BLaER1 treated with 17β-estradiol and CSF1 and Interleukin-3, amounts not matched to agents 10 nM and 100 nM (cell line): ENCODE data around the gene SUFU.
"Not testable (repeated sequence)": the region's sequence is repeated elsewhere in the genome, so short reads cannot be mapped to it uniquely, and the experiment has no call there.

Source experiments
- H3K27ac ChIP-seq, 11 experiments: shearing (Covaris generic); formaldehyde crosslinking; 2 replicates each; pipeline ENCODE4 v1.8.1; 2022
- H3K27me3 ChIP-seq, 11 experiments: shearing (Covaris generic); formaldehyde crosslinking; 2 replicates each; pipeline ENCODE4 v1.8.1; 2022
- H3K36me3 ChIP-seq, 11 experiments: shearing (Covaris generic); formaldehyde crosslinking; 2 replicates each; pipeline ENCODE4 v1.8.1; 2022
- H3K4me1 ChIP-seq, 10 experiments: shearing (Covaris generic); formaldehyde crosslinking; 2 replicates each; pipeline ENCODE4 v1.8.1; 2022
- H3K4me2 ChIP-seq, 11 experiments: shearing (Covaris generic); formaldehyde crosslinking; 2 replicates each; pipeline ENCODE4 v1.8.1; 2022
- H3K4me3 ChIP-seq, 10 experiments: shearing (Covaris generic); formaldehyde crosslinking; 2 replicates each; pipeline ENCODE4 v1.8.1; 2022
- H3K9ac ChIP-seq, 11 experiments: shearing (Covaris generic); formaldehyde crosslinking; 2 replicates each; pipeline ENCODE4 v1.8.1; 2022
- H3K9me3 ChIP-seq, 11 experiments: shearing (Covaris generic); formaldehyde crosslinking; replicated peaks in 1 of 11; 2 replicates each; pipeline ENCODE4 v1.8.1; 2022
- H4K20me1 ChIP-seq, 11 experiments: shearing (Covaris generic); formaldehyde crosslinking; 2 replicates each; pipeline ENCODE4 v1.8.1; 2022
- Cebpa-rat ChIP-seq, 11 experiments: shearing (Covaris generic); IDR thresholded peaks; 2 replicates each; pipeline ENCODE4 v1.8.1; 2022

The SUFU gene

GRCh38 chr10:102657984-102658724 lies 154.4 kb downstream of the SUFU start:
- peaks cover 68 to 96% (median 83%) of the 10 kb centered on the region in 10 experiments for H3K4me1 ChIP-seq
- no peak overlapping the region for H3K4me3 ChIP-seq
- no peaks in the 10 kb centered on the region for H3K27me3 ChIP-seq
- TF ChIP-seq Cebpa-rat (IDR thresholded peaks at IDR 0.05), result no peak
- peaks cover 55 to 79% (median 77%) of the 10 kb centered on the region in 11 experiments for H4K20me1 ChIP-seq
- peaks cover 61 to 63% (median 62%) of the 10 kb centered on the region in 11 experiments for H3K36me3 ChIP-seq
- H3K4me2 ChIP-seq, result peak overlapping the region; percentile 21 to 66 (median 50); a peak in 21 of 22 replicates
- H3K9me3 ChIP-seq, result no peaks in the 10 kb centered on the region
- H3K9ac ChIP-seq, result peak overlapping the region in 7 of 11 experiments; percentile 1 to 45 (median 13); a peak in 3 of 22 replicates
- H3K27ac ChIP-seq, result peak overlapping the region in 6 of 11 experiments; percentile 0 to 87 (median 14); a peak in 5 of 22 replicates

DNA sequence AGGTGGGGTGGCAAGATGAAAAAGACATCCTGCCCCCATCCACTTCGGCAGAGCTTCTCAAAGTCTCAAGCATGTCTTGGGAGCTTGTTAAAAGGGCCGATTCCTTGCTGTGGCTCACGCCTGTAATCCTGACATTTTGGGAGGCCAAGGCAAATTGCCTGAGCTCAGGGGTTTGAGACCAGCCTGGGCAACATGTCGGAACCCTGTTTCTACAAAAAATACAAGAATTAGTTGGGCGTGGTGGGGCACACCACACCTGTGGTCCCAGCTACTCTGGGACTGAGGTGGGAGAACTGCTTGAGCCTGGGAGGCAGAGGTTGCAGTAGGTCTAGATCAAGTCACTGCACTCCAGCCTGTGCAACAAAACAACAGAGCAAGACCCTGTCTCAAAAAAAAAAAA lies 155.0 kb downstream of the SUFU start:
- Histone ChIP-seq H3K36me3 (peaks cover 54 to 56% (median 56%) of the 10 kb centered on the region in 11 experiments), H3K4me1 (peaks cover 66 to 96% (median 78%) of the 10 kb centered on the region in 10 experiments), H3K9me3 (no peaks in the 10 kb centered on the region), H3K4me2 (peak overlapping the region; percentile 21 to 66 (median 50); a peak in 16 of 22 replicates), H3K27me3 (no peaks in the 10 kb centered on the region), H3K27ac (peak overlapping the region in 2 of 11 experiments; percentile 13 to 87; a peak in 2 of 22 replicates), H4K20me1 (peaks cover 48 to 73% (median 71%) of the 10 kb centered on the region in 11 experiments), H3K4me3 (no peak overlapping the region), H3K9ac (peak overlapping the region in 2 of 11 experiments; percentile 13 to 45; a peak in 1 of 22 replicates)
- TF ChIP-seq Cebpa-rat (IDR thresholded peaks at IDR 0.05), result no peak

DNA sequence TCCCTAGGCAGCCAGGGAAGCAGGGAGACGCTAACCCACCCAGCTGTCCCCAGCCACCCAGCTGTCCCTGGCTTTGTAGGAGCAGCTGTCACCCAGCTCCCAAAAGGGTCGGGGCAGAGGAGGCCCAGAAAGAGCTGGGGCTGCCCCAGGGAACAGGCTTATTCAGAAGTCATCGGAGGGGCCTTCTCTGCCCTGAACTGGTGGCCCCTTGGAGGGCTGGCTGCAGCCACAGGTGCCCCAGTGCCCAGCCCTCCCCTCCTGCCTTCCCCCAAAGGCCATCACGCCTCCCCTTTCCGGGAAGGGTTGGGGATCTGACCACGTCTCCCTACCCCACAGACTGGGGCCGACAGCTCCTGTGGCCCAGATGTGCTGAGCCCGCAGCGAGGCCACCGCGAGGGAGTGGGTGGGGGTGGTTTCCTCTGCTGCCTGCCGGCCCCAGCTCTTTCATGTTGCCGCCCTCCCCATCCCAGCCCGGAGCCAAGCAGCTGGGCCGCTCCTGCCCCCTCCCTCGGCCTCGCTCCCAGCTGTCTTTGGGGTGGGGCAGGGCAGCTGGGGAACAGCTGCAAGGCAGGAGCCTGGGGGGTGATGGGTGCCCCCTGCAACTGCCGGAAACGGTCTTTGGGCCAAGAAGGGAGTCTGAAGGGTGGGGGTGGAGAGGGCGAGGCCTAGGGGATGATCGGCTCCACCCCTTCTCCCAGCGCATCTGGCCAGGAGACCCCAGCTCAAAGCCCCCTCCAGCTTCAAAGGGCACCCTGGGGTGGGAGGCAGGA lies 157.3 kb downstream of the SUFU start:
- H3K4me2 ChIP-seq, result peak overlapping the region; percentile 80 to 91 (median 86)
- peak overlapping the region in 7 of 10 experiments; percentile 10 to 50 (median 29); a peak in 8 of 20 replicates for H3K4me3 ChIP-seq
- H3K36me3 ChIP-seq, result peaks cover 31 to 34% (median 33%) of the 10 kb centered on the region in 11 experiments
- H3K9me3 ChIP-seq, result no peaks in the 10 kb centered on the region
- H3K27ac ChIP-seq, result peak overlapping the region; percentile 15 to 87 (median 70); a peak in 21 of 22 replicates
- H3K9ac ChIP-seq, result peak overlapping the region; percentile 50 to 77 (median 61)
- TF ChIP-seq Cebpa-rat (IDR thresholded peaks at IDR 0.05), result no peak
- peaks cover 26 to 50% (median 48%) of the 10 kb centered on the region in 11 experiments for H4K20me1 ChIP-seq
- no peaks in the 10 kb centered on the region for H3K27me3 ChIP-seq
- peaks cover 73 to 97% (median 85%) of the 10 kb centered on the region in 10 experiments for H3K4me1 ChIP-seq

DNA sequence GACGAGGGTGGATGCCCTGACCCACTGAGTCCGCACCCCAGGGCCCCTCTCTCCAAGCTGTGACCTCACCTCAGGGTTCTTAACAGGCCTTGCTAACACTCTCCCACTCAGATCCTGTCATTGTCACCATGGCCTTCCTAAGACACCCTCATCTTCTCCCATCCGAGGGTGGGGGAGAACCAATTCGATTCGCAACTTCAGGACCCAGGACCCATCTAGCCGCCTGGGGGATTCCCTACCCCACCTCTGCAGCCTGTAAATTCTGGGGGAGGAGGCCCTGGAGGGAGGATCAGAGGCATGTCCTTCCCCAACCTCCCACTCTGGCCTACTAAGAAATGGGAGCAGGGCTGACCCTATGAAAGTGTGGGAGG lies 157.9 kb downstream of the SUFU start:
- peak overlapping the region in 10 of 11 experiments; percentile 57 to 87 (median 71); a peak in 21 of 22 replicates for H3K27ac ChIP-seq
- peaks cover 72 to 96% (median 82%) of the 10 kb centered on the region in 10 experiments for H3K4me1 ChIP-seq
- peak overlapping the region in 5 of 10 experiments; percentile 16 to 50 (median 29); a peak in 6 of 20 replicates for H3K4me3 ChIP-seq
- H3K36me3 ChIP-seq, result peaks cover 26 to 28% (median 28%) of the 10 kb centered on the region in 11 experiments
- no peaks in the 10 kb centered on the region for H3K27me3 ChIP-seq
- H3K4me2 ChIP-seq, result peak overlapping the region; percentile 80 to 91 (median 86)
- peak overlapping the region; percentile 35 to 70 (median 61); a peak in 17 of 22 replicates for H3K9ac ChIP-seq
- no peak for TF ChIP-seq Cebpa-rat (IDR thresholded peaks at IDR 0.05)
- H3K9me3 ChIP-seq, result no peaks in the 10 kb centered on the region
- peaks cover 20 to 45% (median 42%) of the 10 kb centered on the region in 11 experiments; a peak in 21 of 22 replicates for H4K20me1 ChIP-seq

DNA sequence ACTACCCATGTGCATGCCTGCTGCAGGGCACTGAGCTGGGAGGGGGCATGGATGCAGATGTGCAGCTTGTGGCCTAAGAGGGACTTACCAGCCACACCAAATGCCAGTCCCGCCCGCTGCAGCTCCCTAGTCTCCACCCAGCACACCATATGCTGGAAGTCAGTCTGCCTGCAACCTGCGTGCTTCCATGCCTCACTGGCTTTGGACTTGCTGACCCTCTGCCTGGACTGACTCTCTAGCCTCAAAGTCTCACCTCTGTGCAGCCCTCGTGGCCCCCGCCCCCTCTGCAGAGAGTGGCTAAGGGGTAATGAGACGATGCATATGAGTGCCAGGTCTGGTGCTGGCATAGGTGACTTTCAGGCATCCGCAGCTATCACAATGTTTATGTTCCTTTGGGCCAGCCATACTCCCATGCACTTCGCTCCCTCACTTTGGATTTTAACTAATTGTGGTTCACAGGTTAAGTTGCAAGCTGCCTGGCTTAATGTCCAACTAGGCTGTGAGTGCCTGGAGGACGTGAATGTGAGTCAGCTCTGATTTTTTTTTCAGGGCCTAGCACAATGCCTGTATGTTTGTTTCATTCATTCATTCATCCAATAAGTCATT lies 162.2 kb downstream of the SUFU start:
- H3K36me3 ChIP-seq, result no peaks in the 10 kb centered on the region
- H3K4me1 ChIP-seq, result peaks cover 67 to 96% (median 80%) of the 10 kb centered on the region in 10 experiments
- H4K20me1 ChIP-seq, result peaks cover 0 to 2% (median under 1%) of the 10 kb centered on the region in 11 experiments; a peak in 10 of 22 replicates
- no peak overlapping the region for H3K4me3 ChIP-seq
- no peak overlapping the region for H3K27ac ChIP-seq
- no peak for TF ChIP-seq Cebpa-rat (IDR thresholded peaks at IDR 0.05)
- H3K27me3 ChIP-seq, result no peaks in the 10 kb centered on the region
- H3K9me3 ChIP-seq, result no peaks in the 10 kb centered on the region
- no peak overlapping the region for H3K9ac ChIP-seq
- peak overlapping the region in 1 of 11 experiments; percentile 24; a peak in 1 of 22 replicates for H3K4me2 ChIP-seq

DNA sequence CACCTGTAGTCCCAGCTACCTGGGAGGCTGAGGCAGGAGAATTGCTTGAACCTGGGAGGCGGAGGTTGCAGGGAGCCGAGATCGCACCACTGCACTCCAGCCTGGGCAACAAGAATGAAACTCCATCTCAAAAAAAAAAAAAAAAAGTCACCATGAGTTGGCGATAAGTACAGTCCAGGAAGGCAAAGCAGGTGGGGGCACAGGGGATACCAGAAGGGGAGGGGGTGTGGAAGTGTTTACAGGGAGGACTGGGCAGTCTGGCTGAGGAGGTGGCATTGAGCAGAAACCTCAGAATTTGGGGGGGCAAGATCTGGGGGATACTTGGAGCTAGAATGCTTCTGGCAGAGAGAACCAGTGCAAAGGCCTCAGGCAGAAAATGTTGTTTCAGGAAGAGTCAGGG lies 163.6 kb downstream of the SUFU start:
- Histone ChIP-seq H3K4me2 (peak overlapping the region; percentile 78 to 99 (median 97); a peak in 18 of 22 replicates), H3K9ac (peak overlapping the region in 7 of 11 experiments; percentile 23 to 56 (median 37); a peak in 6 of 22 replicates), H3K27ac (peak overlapping the region in 8 of 11 experiments; percentile 5 to 82 (median 46); a peak in 12 of 22 replicates), H3K4me1 (peaks cover 67 to 96% (median 80%) of the 10 kb centered on the region in 10 experiments)
- H3K36me3 ChIP-seq, H4K20me1 ChIP-seq, H3K27me3 ChIP-seq, H3K4me3 ChIP-seq, H3K9me3 ChIP-seq: not testable (repeated sequence)

DNA sequence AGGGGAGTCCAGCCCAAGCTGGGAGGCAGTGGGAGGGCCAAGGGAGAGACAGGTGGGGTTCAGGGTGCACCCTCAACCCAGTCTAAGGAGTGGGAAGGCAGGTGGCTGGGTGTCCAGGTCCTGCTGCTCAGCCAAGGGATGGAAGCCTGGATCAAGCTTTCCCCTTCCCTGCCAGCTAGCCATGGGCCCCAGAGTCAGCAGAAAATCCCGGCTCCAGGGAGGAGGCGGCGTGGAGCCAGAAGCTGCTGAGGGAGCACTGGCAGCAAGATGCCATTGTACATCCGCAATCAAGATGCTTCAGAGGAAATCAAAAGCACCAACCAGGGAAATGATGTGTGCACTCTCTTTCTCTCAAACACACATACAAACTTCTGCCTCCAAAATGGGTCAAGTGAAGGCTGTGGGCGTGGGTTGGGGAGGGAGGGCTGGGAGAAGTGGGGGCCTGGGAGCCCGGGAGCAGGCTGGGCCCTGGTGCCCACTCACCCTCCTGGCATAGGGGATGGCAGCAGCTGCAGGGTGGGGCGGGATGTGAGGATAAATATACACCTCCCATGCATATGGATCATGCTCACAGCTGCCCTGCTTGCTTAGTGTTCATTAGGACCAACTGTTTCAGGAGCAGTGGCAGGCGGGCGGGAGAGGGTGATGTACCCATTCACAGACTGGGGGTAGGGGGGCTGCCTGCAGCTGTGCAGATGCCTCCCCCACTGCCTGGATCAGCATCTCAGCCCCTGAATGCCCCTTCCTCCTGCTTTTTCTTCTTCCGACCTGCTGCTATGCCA lies 164.7 kb downstream of the SUFU start:
- Histone ChIP-seq H3K4me2 (peak overlapping the region; percentile 78 to 99 (median 97)), H3K9ac (peak overlapping the region in 10 of 11 experiments; percentile 25 to 69 (median 54); a peak in 17 of 22 replicates), H3K27ac (peak overlapping the region in 9 of 11 experiments; percentile 51 to 82 (median 67); a peak in 13 of 22 replicates), H3K36me3 (no peaks in the 10 kb centered on the region), H4K20me1 (no peaks in the 10 kb centered on the region; a peak in 1 of 22 replicates), H3K9me3 (no peaks in the 10 kb centered on the region), H3K4me1 (peaks cover 74 to 98% (median 83%) of the 10 kb centered on the region in 10 experiments), H3K27me3 (no peaks in the 10 kb centered on the region), H3K4me3 (no peak overlapping the region)
- TF ChIP-seq Cebpa-rat (IDR thresholded peaks at IDR 0.05), result no peak
